ENCODE data around the gene GABRB3. TPM values are rescaled to one million over a fixed set of nuclear protein-coding genes. Genes with fewer than 3 reads are reported as not detected.

Gene GABRB3
- total and polyA plus RNA-seq, 2 donors from 2014 or later: 4.7 to 6.9 TPM

DNA sequence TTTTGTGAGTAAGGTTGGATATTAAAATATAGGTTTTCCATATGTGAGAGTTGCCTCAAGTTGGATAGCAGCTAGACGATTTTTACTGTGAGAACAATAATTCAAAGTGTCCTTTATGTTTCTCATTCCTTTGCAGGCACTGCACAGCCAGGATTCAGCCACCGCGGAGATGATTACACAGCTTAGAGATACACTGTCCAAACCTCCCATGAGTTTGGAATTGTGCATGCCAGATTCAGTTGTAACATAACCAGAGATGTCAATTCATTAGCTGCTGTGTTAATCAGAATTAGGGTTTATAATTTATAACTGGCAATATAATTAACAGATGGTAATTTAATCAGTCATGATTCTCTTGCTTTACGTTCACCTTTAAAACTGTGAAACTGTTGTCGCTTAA is 132.3 kb downstream of the GABRB3 start:
- no peaks in the 10 kb centered on the region for H3K36me3 ChIP-seq (ENCODE audit: control insufficient read depth in 2 of 3, insufficient read depth in 3 of 3, low read length in 3 of 3)
- H3K9ac ChIP-seq (ENCODE audit: low read length in 3 of 3): no peak overlapping the region
- no peak overlapping the region for H3K27ac ChIP-seq (ENCODE audit: low read depth in 2 of 2, low read length in 2 of 2)
- no peak for FAIRE-seq
- no peaks in the 10 kb centered on the region for H3K9me3 ChIP-seq (ENCODE audit: control insufficient read depth in 2 of 3, insufficient read depth in 1 of 3, low read length in 3 of 3)
- no peaks in the 10 kb centered on the region for H3K4me1 ChIP-seq (ENCODE audit: control insufficient read depth in 2 of 3, insufficient read depth in 2 of 3, low read depth in 1 of 3, low read length in 3 of 3)
- DNase-seq: no peak
- intact Hi-C loops (cut with DNase I): loop anchor here (10.0 kb wide), 1 partner anchor 84 kb away; no protein-coding TSS in a partner anchor
- no peak overlapping the region for H3K4me3 ChIP-seq (ENCODE audit: low read length in 3 of 3)
- TF ChIP-seq, protein P1, sequence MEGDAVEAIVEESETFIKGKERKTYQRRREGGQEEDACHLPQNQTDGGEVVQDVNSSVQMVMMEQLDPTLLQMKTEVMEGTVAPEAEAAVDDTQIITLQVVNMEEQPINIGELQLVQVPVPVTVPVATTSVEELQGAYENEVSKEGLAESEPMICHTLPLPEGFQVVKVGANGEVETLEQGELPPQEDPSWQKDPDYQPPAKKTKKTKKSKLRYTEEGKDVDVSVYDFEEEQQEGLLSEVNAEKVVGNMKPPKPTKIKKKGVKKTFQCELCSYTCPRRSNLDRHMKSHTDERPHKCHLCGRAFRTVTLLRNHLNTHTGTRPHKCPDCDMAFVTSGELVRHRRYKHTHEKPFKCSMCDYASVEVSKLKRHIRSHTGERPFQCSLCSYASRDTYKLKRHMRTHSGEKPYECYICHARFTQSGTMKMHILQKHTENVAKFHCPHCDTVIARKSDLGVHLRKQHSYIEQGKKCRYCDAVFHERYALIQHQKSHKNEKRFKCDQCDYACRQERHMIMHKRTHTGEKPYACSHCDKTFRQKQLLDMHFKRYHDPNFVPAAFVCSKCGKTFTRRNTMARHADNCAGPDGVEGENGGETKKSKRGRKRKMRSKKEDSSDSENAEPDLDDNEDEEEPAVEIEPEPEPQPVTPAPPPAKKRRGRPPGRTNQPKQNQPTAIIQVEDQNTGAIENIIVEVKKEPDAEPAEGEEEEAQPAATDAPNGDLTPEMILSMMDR (IDR thresholded peaks at IDR 0.05; ENCODE audit: borderline replicate concordance, extremely low read depth, insufficient read depth): no peak
- H3K27me3 ChIP-seq (ENCODE audit: control insufficient read depth, insufficient read depth, low read length): no peaks in the 10 kb centered on the region

DNA sequence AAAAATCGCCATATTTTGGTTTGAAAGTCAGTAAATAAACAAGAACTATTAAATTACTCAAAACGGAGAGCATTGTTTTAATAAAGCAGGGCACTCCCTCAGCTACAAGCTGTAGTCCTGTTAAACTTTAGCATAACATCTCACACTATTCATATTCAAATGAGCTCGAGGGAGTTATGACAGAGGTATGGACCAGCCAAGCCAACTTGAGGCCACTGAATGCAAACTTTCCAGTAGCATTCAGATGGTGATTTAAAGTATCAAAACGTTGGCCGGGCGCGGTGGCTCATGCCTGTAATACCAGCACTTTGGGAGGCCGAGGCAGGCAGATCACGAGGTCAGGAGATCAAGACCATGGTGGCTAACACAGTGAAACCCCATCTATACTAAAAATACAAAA is 132.9 kb downstream of the GABRB3 start:
- H3K4me3 ChIP-seq (ENCODE audit: low read length in 3 of 3): no peak overlapping the region
- no peaks in the 10 kb centered on the region for H3K4me1 ChIP-seq (ENCODE audit: control insufficient read depth in 2 of 3, insufficient read depth in 2 of 3, low read depth in 1 of 3, low read length in 3 of 3)
- H3K9me3 ChIP-seq (ENCODE audit: control insufficient read depth in 2 of 3, insufficient read depth in 1 of 3, low read length in 3 of 3): no peaks in the 10 kb centered on the region
- H3K36me3 ChIP-seq (ENCODE audit: control insufficient read depth in 2 of 3, insufficient read depth in 3 of 3, low read length in 3 of 3): no peaks in the 10 kb centered on the region
- FAIRE-seq (no peak), DNase-seq (no peak)
- TF ChIP-seq, protein P1 (IDR thresholded peaks at IDR 0.05; ENCODE audit: borderline replicate concordance, extremely low read depth, insufficient read depth): no peak
- intact Hi-C loops (cut with DNase I): loop anchor here (10.0 kb wide), 1 partner anchor 85 kb away; no protein-coding TSS in a partner anchor
- no peak overlapping the region for H3K27ac ChIP-seq (ENCODE audit: low read depth in 2 of 2, low read length in 2 of 2)
- no peak overlapping the region for H3K9ac ChIP-seq (ENCODE audit: low read length in 3 of 3)
- no peaks in the 10 kb centered on the region for H3K27me3 ChIP-seq (ENCODE audit: control insufficient read depth, insufficient read depth, low read length)

DNA sequence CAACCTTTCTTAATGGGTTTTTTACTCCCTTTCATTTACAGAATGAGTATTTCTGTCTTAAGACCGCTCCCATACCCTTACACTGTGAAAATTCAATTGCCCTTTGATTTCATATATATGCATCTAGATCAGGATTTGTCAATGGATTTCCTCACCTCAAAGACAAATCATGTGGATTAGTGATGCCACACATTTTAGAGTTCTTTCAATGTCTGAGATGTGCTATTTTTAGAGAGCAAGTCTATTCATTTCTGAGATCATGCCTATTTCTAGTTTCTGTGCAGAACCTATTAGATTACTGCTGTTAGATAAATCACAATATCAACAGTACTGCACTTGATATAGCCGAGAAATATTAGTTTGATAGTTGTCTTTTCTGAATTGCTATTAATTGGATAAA is 137.3 kb downstream of the GABRB3 start:
- Histone ChIP-seq H3K27ac (ENCODE audit: low read depth in 2 of 2, low read length in 2 of 2) (no peak overlapping the region), H3K9ac (ENCODE audit: low read length in 3 of 3) (no peak overlapping the region), H3K9me3 (ENCODE audit: control insufficient read depth in 2 of 3, insufficient read depth in 1 of 3, low read length in 3 of 3) (no peaks in the 10 kb centered on the region), H3K4me3 (ENCODE audit: low read length in 3 of 3) (no peak overlapping the region), H3K4me1 (ENCODE audit: control insufficient read depth in 2 of 3, insufficient read depth in 2 of 3, low read depth in 1 of 3, low read length in 3 of 3) (no peaks in the 10 kb centered on the region), H3K27me3 (ENCODE audit: control insufficient read depth, insufficient read depth, low read length) (no peaks in the 10 kb centered on the region), H3K36me3 (ENCODE audit: control insufficient read depth in 2 of 3, insufficient read depth in 3 of 3, low read length in 3 of 3) (no peaks in the 10 kb centered on the region)
- no peak for FAIRE-seq
- TF ChIP-seq, protein P1 (IDR thresholded peaks at IDR 0.05; ENCODE audit: borderline replicate concordance, extremely low read depth, insufficient read depth): no peak
- DNase-seq: no peak
- intact Hi-C loops (cut with DNase I): no loop called here

DNA sequence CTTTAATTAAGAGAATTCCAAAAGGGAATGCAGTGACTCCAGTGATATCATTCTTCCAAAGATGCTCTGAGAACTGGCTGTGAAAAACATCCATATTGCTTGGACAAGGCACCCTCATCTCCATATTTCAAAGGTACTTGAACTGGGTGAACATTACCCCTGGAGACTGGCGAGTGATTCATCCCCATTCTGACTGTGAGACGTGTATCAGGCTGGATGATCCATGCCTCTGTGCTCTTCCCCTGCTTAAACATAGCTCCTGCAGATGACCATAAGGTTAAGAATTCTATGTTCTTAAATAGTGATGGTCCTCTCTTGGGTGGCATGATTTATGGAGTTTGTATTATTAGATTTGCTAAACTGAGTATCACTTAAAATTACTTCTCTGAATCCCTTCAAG is 137.8 kb downstream of the GABRB3 start:
- Histone ChIP-seq H3K4me3 (ENCODE audit: low read length in 3 of 3) (no peak overlapping the region), H3K27me3 (ENCODE audit: control insufficient read depth, insufficient read depth, low read length) (no peaks in the 10 kb centered on the region), H3K36me3 (ENCODE audit: control insufficient read depth in 2 of 3, insufficient read depth in 3 of 3, low read length in 3 of 3) (no peaks in the 10 kb centered on the region), H3K9me3 (ENCODE audit: control insufficient read depth in 2 of 3, insufficient read depth in 1 of 3, low read length in 3 of 3) (no peaks in the 10 kb centered on the region), H3K4me1 (ENCODE audit: control insufficient read depth in 2 of 3, insufficient read depth in 2 of 3, low read depth in 1 of 3, low read length in 3 of 3) (no peaks in the 10 kb centered on the region), H3K9ac (ENCODE audit: low read length in 3 of 3) (no peak overlapping the region), H3K27ac (ENCODE audit: low read depth in 2 of 2, low read length in 2 of 2) (no peak overlapping the region)
- intact Hi-C loops (cut with DNase I): no loop called here
- TF ChIP-seq, protein P1 (IDR thresholded peaks at IDR 0.05; ENCODE audit: borderline replicate concordance, extremely low read depth, insufficient read depth): no peak
- DNase-seq (no peak), FAIRE-seq (no peak)
